Ovary (tissue), 10 donors: Measurements from ENCODE around the gene HKDC1. TPM values are rescaled to one million over a fixed set of nuclear protein-coding genes. Genes with fewer than 3 reads are reported as not detected.
"Not testable (repeated sequence)": the region's sequence is repeated elsewhere in the genome, so short reads cannot be mapped to it uniquely, and the experiment has no call there.

ENCODE experiments used
- DNase-seq, 5 donors: peaks; one replicate each; pipeline ENCODE4 v3.0.0-alpha.2; 2019 to 2020
- H3K27ac ChIP-seq, 2 donors: fragments of 200-600 bp; one replicate each; pipeline versions ENCODE4 v1.5.1 to v1.8.0; 2019 to 2022
- H3K27me3 ChIP-seq: fragments of 200-600 bp; one replicate; pipeline ENCODE4 v1.8.0; 2022
- H3K36me3 ChIP-seq: fragments of 200-600 bp; sonication (generic); one replicate; pipeline ENCODE4 v1.5.1; 2019
- H3K4me1 ChIP-seq: one replicate; pipeline ENCODE4 v1.8.1; 2013; ENCODE audit warnings: mild to moderate bottlenecking, moderate library complexity; ENCODE audit not compliant: insufficient read depth
- H3K4me3 ChIP-seq: fragments of 200-600 bp; sonication (generic); one replicate; pipeline ENCODE4 v1.5.1; 2017
- H3K9me3 ChIP-seq, 2 donors: fragments of 200-600 bp in 1 of 2; sonication (generic) in 1 of 2; one replicate each; pipeline versions ENCODE4 v1.5.1 to v1.8.1; 2013 to 2019; ENCODE audit warnings: mild to moderate bottlenecking in 1 of 2, moderate library complexity in 1 of 2
- CTCF ChIP-seq, 3 donors: fragments of 450-650 bp in 2 of 3; fragments of 200-600 bp in 1 of 3; IDR thresholded peaks; one replicate each; pipeline versions ENCODE4 v1.5.1 to v1.8.0; 2016 to 2022; ENCODE audit warnings: antibody characterized with exemption in 3 of 3, mild to moderate bottlenecking in 1 of 3
- EP300 ChIP-seq: sonication (generic); formaldehyde crosslinking; IDR thresholded peaks from one replicate; pipeline ENCODE4 v1.6.1; 2017; ENCODE audit warnings: antibody characterized with exemption
- POLR2A ChIP-seq: fragments of 450-650 bp; IDR thresholded peaks from one replicate; pipeline ENCODE4 v1.6.1; 2017; ENCODE audit warnings: antibody characterized with exemption, mild to moderate bottlenecking, moderate library complexity
- WGBS, 3 donors: extraction: QIAGEN DNeasy Blood & Tissue Kit in 1 of 3; methylation state at CpG; one replicate each; pipeline versions ENCODE4 v1.1.5 to v1.1.7; 2013 to 2017; 5-methylcytosine and 5-hydroxymethylcytosine counted together
- intact Hi-C, 4 donors: fragments of 100-400 bp; cut with DNase I; formaldehyde crosslinking; loops; one replicate each; pipeline versions ENCODE4 v1.11.0 to v1.15.1; 2022 to 2023
- long read RNA-seq, 3 donors: library from polyadenylated mRNA in 2 of 3; unstranded in 2 of 3; transcript quantifications; one replicate each; pipeline ENCODE4 v2.0.0 and lab custom pipeline, GENCODE V29; 2021 to 2026
- polyA plus RNA-seq, 2 donors: library from polyadenylated mRNA; stranded (reverse); fragments of 200-250 nt in 1 of 2; fragments of 350-450 nt in 1 of 2; fragmentation: Illumina TruSeq in 1 of 2; extraction: RNeasy Lipid Tissue Mini Kit (QIAGEN cat#74804) in 1 of 2; gene quantifications; one replicate each; pipeline ENCODE4 v1.2.3, GENCODE V29; 2013 to 2014
- total RNA-seq, 7 donors: library from RNA; depleted of rRNA in 2 of 7; stranded (reverse); fragments of >200 nt in 2 of 7; fragmentation: NEBNext Ultra II Directional in 3 of 7; extraction: Animal tissue kit (Norgen Biotek cat#: 25700) in 3 of 7; gene quantifications; one replicate each; pipeline versions ENCODE4 v1.1.0 to v1.2.4, GENCODE V29; 2016 to 2023
- donor health status: DM: no; HTN: no; CAD: no; lungs with moderate emphysema.
- donor health status: DM: no; HTN: no; CAD: no.
- donor health status: Bipolar disorder and iron deficiency.
- donor health status: DM: yes; HTN: yes; CAD: no.
- donor health status: DM: no; HTN: no; CAD: no.
- donor health status: DM: yes; HTN: yes; CAD: no.

Gene HKDC1
- total RNA-seq (1 to 10 TPM in 2 of 7 donors, under 1 TPM in 3, not detected in 2; 0.83 to 6.4 (median 0.94) TPM), polyA plus RNA-seq (1 to 10 TPM in 1 of 2 donors, under 1 TPM in 1; 0.01 to 1.1 TPM)
- long read RNA-seq, donor 1, result 0 reads
- long read RNA-seq, donor 2, result 0 reads
- long read RNA-seq, donor 3, result 0 reads

- DNase-seq, result no peak
- TF ChIP-seq CTCF (IDR thresholded peaks at IDR 0.05), result no peak
- no peak for TF ChIP-seq EP300
- TF ChIP-seq POLR2A, result no peak
- Histone ChIP-seq H3K4me3 (no peak within 1 kb of the TSS), H3K9me3 (no peaks in the 10 kb centered on the region), H3K36me3 (no peaks in the 10 kb centered on the region), H3K27ac (no peak within 1 kb of the TSS), H3K4me1 (no peaks in the 10 kb centered on the region), H3K27me3 (no peaks in the 10 kb centered on the region)
- intact Hi-C loops, result no loop called here
- 64 to 76% (median 70%) methylated on average over 8 of the region's 8 CpGs for WGBS, 3 donors
Observed at GRCh38 chr10:69220041-69220451, at the start of gene HKDC1. Gene HKDC1 (plus strand): TSS chr10:69220332. CDS start chr10:69220436, 104 bp downstream.

- H3K4me1 ChIP-seq, result no peaks in the 10 kb centered on the region
- H3K9me3 ChIP-seq, result no peaks in the 10 kb centered on the region
- TF ChIP-seq EP300 (no peak), POLR2A (no peak), CTCF (IDR thresholded peaks at IDR 0.05) (no peak)
- H3K36me3 ChIP-seq, result no peaks in the 10 kb centered on the region
- no peaks in the 10 kb centered on the region for H3K27me3 ChIP-seq
- no peak for DNase-seq
- H3K4me3 ChIP-seq, result no peak overlapping the region
- H3K27ac ChIP-seq, result no peak overlapping the region
- 87 to 91% (median 87%) methylated on average over 3 of the region's 3 CpGs for WGBS, 3 donors
- intact Hi-C loops, result no loop called here
Observed at GRCh38 chr10:69172241-69172982, 47.7 kb upstream of the HKDC1 start.

GRCh38 chr10:69175326-69175725, 44.8 kb upstream of the HKDC1 start:
- H3K27me3 ChIP-seq, intact Hi-C loops, H3K9me3 ChIP-seq, H3K4me1 ChIP-seq, H3K27ac ChIP-seq, DNase-seq, H3K4me3 ChIP-seq, H3K36me3 ChIP-seq: not testable (repeated sequence)
- WGBS, 3 donors, result 63 to 85% (median 82%) methylated on average over 4 of the region's 4 CpGs

- no peak overlapping the region for H3K27ac ChIP-seq
- no peak overlapping the region for H3K4me3 ChIP-seq
- intact Hi-C loops, result no loop called here
- H3K4me1 ChIP-seq, result peaks cover 2% of the 10 kb centered on the region
- no peaks in the 10 kb centered on the region for H3K36me3 ChIP-seq
- H3K27me3 ChIP-seq, result no peaks in the 10 kb centered on the region
- DNase-seq, result no peak
- TF ChIP-seq CTCF (IDR thresholded peaks at IDR 0.05), result no peak
- no peak for TF ChIP-seq EP300
- TF ChIP-seq POLR2A, result no peak
- 75 to 83% (median 82%) methylated on average over 2 of the region's 2 CpGs for WGBS, 3 donors
- no peaks in the 10 kb centered on the region for H3K9me3 ChIP-seq
Observed at GRCh38 chr10:69176823-69177222, 43.3 kb upstream of the HKDC1 start.

GRCh38 chr10:69179089-69179742, 40.9 kb upstream of the HKDC1 start:
- peak in 4 of 5 donors; percentile 7 to 41 (median 34) for DNase-seq
- Histone ChIP-seq H3K4me3 (peak overlapping the region; percentile 71), H3K27ac (peak overlapping the region in 1 of 2 donors; percentile 96), H3K9me3 (no peaks in the 10 kb centered on the region), H3K4me1 (peaks cover 3% of the 10 kb centered on the region), H3K36me3 (no peaks in the 10 kb centered on the region), H3K27me3 (no peaks in the 10 kb centered on the region)
- 25 to 32% (median 31%) methylated on average over 21 of the region's 21 CpGs for whole genome bisulfite sequencing, 3 donors
- intact Hi-C loops, result no loop called here
- TF ChIP-seq EP300 (no peak), POLR2A (no peak), CTCF (IDR thresholded peaks at IDR 0.05) (no peak)
